GM12874 (cell line): ENCODE results near the gene L3MBTL4.

Source experiments
- CTCF ChIP-seq: IDR thresholded peaks from 2 replicates; pipeline ENCODE4 v1.5.1; 2011; ENCODE audit warnings: low read depth, mild to moderate bottlenecking, control low read depth, low read length, moderate library complexity; ENCODE audit not compliant: insufficient read depth

The L3MBTL4 gene

GRCh38 chr18:5995626-5996025 is 419.1 kb downstream of the L3MBTL4 start:
- no peak for TF ChIP-seq CTCF

- no peak for TF ChIP-seq CTCF
Measured at GRCh38 chr18:5993938-5994337, 420.8 kb downstream of the L3MBTL4 start.

GRCh38 chr18:5992381-5992780 is 422.3 kb downstream of the L3MBTL4 start:
- TF ChIP-seq CTCF: no peak

- TF ChIP-seq CTCF: no peak
Measured at GRCh38 chr18:5987249-5987648, 427.5 kb downstream of the L3MBTL4 start.

- TF ChIP-seq CTCF: no peak
Measured at GRCh38 chr18:5986257-5986931, 428.3 kb downstream of the L3MBTL4 start.

- TF ChIP-seq CTCF: no peak
Measured at GRCh38 chr18:5984245-5984644, 430.5 kb downstream of the L3MBTL4 start.

GRCh38 chr18:5983488-5983887 is 431.2 kb downstream of the L3MBTL4 start:
- no peak for TF ChIP-seq CTCF
